Neural crest cell (in vitro differentiated cells): Measurements from ENCODE around the gene SPATA45. TPM values are rescaled to one million over a fixed set of nuclear protein-coding genes. Genes with fewer than 3 reads are reported as not detected.

Experiments
- DNase-seq: peaks from one replicate; pipeline ENCODE4 v3.0.0; 2021; ENCODE audit warnings: low read depth, mixed read lengths, low spot score
- H3K27ac Mint-ChIP-seq: one replicate; pipeline ENCODE4 v1.8.0; 2021; ENCODE audit warnings: mild to moderate bottlenecking, mixed read lengths; ENCODE audit not compliant: unreplicated experiment
- H3K27me3 Mint-ChIP-seq: 2 replicates; pipeline ENCODE4 v1.8.0; 2021; ENCODE audit warnings: low read depth, mild to moderate bottlenecking, mixed read lengths
- H3K36me3 Mint-ChIP-seq: 2 replicates; pipeline ENCODE4 v1.8.0; 2021; ENCODE audit warnings: low read depth, mild to moderate bottlenecking, mixed read lengths
- H3K4me1 Mint-ChIP-seq: 2 replicates; pipeline ENCODE4 v1.8.0; 2021; ENCODE audit warnings: mixed read lengths
- H3K4me3 Mint-ChIP-seq: one replicate; pipeline ENCODE4 v1.8.0; 2021; ENCODE audit warnings: mild to moderate bottlenecking, mixed read lengths
- H3K9me3 Mint-ChIP-seq: 2 replicates; pipeline ENCODE4 v1.8.0; 2021; ENCODE audit warnings: mixed read lengths
- CTCF ChIP-seq: fragments of 200-600 bp; sonication (generic); conservative IDR thresholded peaks from 2 replicates; pipeline ENCODE4 v1.5.0; 2021; ENCODE audit warnings: antibody characterized with exemption, mild to moderate bottlenecking
- total RNA-seq: library from RNA; stranded (reverse); gene quantifications from 2 replicates; pipeline ENCODE4 v1.2.1, GENCODE V29; 2021

Gene SPATA45
- total RNA-seq, 1 donor from 2014 or later, result 1.3 TPM

- no peaks in the 10 kb centered on the region for H3K9me3 Mint-ChIP-seq
- no peak overlapping the region for H3K27ac Mint-ChIP-seq
- H3K4me1 Mint-ChIP-seq, result peaks cover 5% of the 10 kb centered on the region
- no peaks in the 10 kb centered on the region for H3K27me3 Mint-ChIP-seq
- H3K4me3 Mint-ChIP-seq, result no peak overlapping the region
- peaks cover 17% of the 10 kb centered on the region for H3K36me3 Mint-ChIP-seq
- DNase-seq, result no peak
- no peak for TF ChIP-seq CTCF
Observed at GRCh38 chr1:212783976-212784375, 63.5 kb downstream of the SPATA45 start.

GRCh38 chr1:212782422-212783154 lies 64.9 kb downstream of the SPATA45 start:
- no peak for DNase-seq
- H3K4me3 Mint-ChIP-seq, result peak overlapping the region; percentile 52
- peaks cover 3% of the 10 kb centered on the region for H3K9me3 Mint-ChIP-seq
- H3K27ac Mint-ChIP-seq, result no peak overlapping the region
- H3K36me3 Mint-ChIP-seq, result peaks cover 25% of the 10 kb centered on the region
- H3K4me1 Mint-ChIP-seq, result no peaks in the 10 kb centered on the region
- TF ChIP-seq CTCF, result peak; percentile 75
- no peaks in the 10 kb centered on the region for H3K27me3 Mint-ChIP-seq

GRCh38 chr1:212781225-212781624 lies 66.2 kb downstream of the SPATA45 start:
- Mint-ChIP-seq H3K9me3 (peaks cover 3% of the 10 kb centered on the region), H3K4me3 (no peak overlapping the region), H3K36me3 (peaks cover 31% of the 10 kb centered on the region), H3K4me1 (no peaks in the 10 kb centered on the region), H3K27ac (no peak overlapping the region), H3K27me3 (no peaks in the 10 kb centered on the region)
- no peak for TF ChIP-seq CTCF
- no peak for DNase-seq

GRCh38 chr1:212780759-212781158 lies 66.7 kb downstream of the SPATA45 start:
- no peak for DNase-seq
- TF ChIP-seq CTCF, result no peak
- H3K36me3 Mint-ChIP-seq, result peaks cover 31% of the 10 kb centered on the region

More at GRCh38 chr1:212780759-212781158, 66.7 kb downstream of the SPATA45 start:
- Mint-ChIP-seq H3K27me3 (no peaks in the 10 kb centered on the region), H3K27ac (no peak overlapping the region), H3K9me3 (peaks cover 3% of the 10 kb centered on the region), H3K4me3 (no peak overlapping the region), H3K4me1 (no peaks in the 10 kb centered on the region)

Other genes starting within 250 kb of the SPATA45 start
- gene ATF3, start 238.9 kb downstream of the SPATA45 start, total RNA-seq, result 10.3 and 12.3 TPM in 2 replicates
- not detected in 2 replicates for gene BATF3, start 147.8 kb downstream of the SPATA45 start, total RNA-seq
- gene NSL1, start 55.9 kb downstream of the SPATA45 start, total RNA-seq, result 63.0 and 64.7 TPM in 2 replicates
- gene TATDN3, start 55.8 kb downstream of the SPATA45 start, total RNA-seq, result 14.2 and 15.1 TPM in 2 replicates
- gene FLVCR1, start 10.6 kb upstream of the SPATA45 start, total RNA-seq, result 31.4 and 33.0 TPM in 2 replicates
- gene VASH2, start 102.9 kb upstream of the SPATA45 start, total RNA-seq, result 8.7 and 10.3 TPM in 2 replicates
- 49.0 and 53.6 TPM in 2 replicates for gene ANGEL2, start 168.2 kb upstream of the SPATA45 start, total RNA-seq
- gene RPS6KC1, start 203.6 kb upstream of the SPATA45 start, total RNA-seq, result 16.7 and 19.2 TPM in 2 replicates